ENCODE results near the gene C6orf89.

DNA sequence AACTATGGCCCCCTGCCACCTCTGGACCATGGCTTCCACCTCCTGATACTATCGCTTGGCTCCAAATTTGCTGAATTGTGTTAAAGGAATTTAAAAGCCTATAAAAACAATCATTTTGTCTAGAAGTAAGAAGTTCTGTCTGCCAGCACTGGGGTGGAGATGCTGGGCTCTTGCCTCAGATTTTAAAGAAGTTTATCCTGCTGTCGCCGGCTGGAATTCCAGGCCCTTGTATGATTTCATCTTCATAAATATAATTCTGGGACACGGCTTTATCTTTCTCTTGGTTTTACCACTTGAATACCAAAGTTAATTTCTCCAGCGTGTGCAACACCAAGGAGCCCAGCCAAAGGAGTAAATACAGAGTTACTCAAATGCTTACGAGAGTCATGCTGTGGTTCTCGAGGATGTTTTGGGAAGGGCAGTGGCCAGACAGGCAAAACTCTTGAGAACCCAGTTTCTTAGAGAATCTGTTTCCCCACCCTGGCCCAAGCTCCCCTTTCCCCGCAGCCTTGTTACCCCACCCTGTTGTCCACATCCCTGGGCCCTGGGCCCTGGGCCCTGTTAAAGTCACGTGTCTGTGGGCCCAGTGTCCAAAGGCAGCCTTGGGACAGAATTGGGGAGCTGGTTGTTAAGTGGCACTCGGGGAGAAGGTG lies 31.9 kb downstream of the C6orf89 start:
- TF ChIP-seq POLR2AphosphoS5 (IDR thresholded peaks at IDR 0.05; ENCODE audit: borderline replicate concordance, low read depth, low read length) = no peak
- no peak for TF ChIP-seq EZH2 (IDR thresholded peaks at IDR 0.05)
- TF ChIP-seq FOXP2 (optimal IDR thresholded peaks at IDR 0.05; ENCODE audit: control extremely low read depth, extremely low read length, insufficient read depth) = no peak

Measured in SK-N-MC (cell line).